T-helper 2 cell treated with Interferon-gamma antibody and Interleukin-4, amounts not matched to agents 100 ng/mL and 5 ng/mL, for 36 hours (primary cell): Measurements from ENCODE around the gene SNX25. TPM values are rescaled to one million over a fixed set of nuclear protein-coding genes. Genes with fewer than 3 reads are reported as not detected.

ENCODE experiments used
- intact Hi-C: fragments of 100-400 bp; cut with micrococcal nuclease; formaldehyde crosslinking; loops from one replicate; pipeline ENCODE4 v1.15.1; 2023
- total RNA-seq: library from RNA; stranded (reverse); gene quantifications from 2 replicates; pipeline ENCODE4 v1.2.3, GENCODE V29; 2022

Gene SNX25
- total RNA-seq, 1 donor from 2014 or later = 13.3 TPM

DNA sequence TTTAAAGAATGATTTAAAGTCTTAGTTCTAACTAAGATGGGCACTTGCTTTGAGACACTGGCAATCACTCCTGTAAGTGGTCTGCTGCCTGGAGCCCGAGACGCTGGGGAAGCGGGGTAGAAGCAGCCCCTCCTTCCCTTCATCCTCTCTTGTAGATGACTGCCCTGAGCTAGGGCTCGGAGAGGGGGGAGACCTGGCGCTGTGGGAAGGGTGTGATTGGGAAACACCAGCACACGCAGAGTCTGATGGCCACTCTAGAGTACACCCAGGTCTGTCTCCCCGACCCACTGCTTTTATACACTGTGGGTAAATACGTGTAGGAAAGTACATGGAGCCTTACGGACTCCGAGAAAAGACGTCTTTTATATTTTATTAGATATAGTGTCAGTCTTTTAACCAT is 162.3 kb downstream of the SNX25 start:
- intact Hi-C loops = no loop called here

DNA sequence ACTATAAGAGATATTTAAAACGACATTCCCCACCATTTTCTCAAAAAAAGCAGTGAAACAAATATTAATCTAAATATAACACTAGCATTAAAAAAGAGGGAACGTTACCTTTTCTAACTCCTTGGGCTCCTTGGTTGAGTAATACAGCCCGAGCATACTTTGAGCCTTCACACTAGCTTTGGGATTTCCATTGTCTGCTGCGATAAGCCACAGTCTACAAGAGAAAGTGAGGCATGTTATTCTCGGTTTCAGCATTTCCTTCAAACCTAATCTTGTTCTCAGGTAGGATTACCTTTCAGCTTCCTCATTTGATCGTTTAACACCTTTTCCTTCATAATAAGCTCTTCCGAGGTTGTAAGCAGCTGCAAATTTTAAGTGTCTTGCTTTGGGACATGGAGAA is 164.6 kb downstream of the SNX25 start:
- intact Hi-C loops = no loop called here

DNA sequence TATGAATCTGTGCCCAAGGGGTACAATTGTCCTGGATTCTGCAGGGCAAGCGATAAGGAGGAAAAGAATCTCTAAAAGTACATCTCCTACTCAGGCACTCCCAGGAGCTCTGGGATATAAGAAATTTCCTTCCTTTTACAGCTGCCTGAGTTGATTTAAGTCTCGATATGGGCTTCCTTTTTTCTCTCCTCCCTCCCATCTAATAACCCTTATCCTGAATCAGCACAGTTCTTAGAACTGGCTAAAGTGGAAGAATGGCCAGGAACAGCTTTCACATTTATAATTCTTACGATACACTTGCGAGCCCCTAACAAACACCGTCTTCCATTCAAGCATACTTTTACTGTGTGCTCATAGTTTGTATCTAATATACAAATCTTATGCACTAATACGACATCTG is 165.2 kb downstream of the SNX25 start:
- intact Hi-C loops = no loop called here

DNA sequence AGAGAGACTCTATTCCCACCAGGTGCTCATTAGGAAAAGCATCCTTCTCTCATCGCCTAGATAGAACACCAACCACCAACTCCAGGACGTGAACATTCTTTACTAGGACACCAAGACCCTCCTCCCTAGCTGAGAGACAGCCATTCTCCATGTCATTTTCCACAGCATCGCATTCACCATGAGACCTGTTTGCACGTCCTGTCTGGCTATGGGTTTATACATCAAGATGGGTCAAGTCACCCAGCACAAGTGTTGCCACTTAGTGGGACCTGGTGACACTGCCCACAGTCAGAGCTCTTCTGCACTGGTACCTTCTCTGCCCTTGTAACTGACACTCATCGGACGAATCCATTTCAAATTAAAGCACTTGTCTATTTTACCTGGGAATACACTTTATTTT is 168.9 kb downstream of the SNX25 start:
- intact Hi-C loops = no loop called here

- intact Hi-C loops = no loop called here
Measured at GRCh38 chr4:185379326-185380295, 170.2 kb downstream of the SNX25 start.

DNA sequence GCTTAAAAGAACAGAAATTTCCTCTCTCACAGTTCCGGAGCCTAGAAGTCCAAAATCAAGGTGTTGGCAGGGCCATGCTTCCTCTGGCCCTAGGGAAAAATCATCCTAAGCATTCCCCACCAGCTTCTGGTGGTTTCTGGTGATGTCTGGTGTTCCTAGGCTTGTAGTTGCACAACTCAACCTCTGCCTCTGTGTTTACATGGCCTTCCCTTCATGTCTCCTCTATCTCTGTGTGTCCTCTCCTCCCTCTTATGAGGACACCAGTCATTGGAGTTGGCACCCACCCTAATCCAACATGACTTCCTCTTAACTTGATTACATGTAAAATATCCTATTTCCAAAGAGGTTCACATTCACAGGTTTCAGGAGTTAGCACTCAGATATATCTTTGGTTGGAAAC is 170.9 kb downstream of the SNX25 start:
- intact Hi-C loops = no loop called here

GRCh38 chr4:185381288-185382196 is 172.1 kb downstream of the SNX25 start:
- intact Hi-C loops = no loop called here

- intact Hi-C loops = no loop called here
Measured at GRCh38 chr4:185382754-185383153, 173.4 kb downstream of the SNX25 start.

- intact Hi-C loops = no loop called here
Measured at GRCh38 chr4:185383451-185383850, 174.1 kb downstream of the SNX25 start.

DNA sequence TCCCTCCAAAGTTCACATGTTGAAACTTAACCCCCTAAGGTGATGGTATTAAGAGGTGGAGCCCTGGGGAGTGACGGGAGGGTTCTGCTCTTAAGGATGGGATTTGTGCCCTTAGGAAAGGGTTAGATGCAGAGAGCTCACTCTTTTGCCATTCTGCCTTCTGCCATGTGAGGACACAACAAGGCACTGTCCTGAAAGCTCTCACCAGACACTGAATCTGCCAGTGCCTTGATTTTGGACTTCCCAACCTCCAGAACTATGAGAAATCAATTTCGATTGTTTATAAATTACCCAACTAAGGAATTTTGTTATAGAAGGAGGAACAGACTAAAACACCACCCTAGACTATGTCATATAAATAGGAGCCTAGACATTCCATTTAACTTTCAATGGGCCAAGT is 174.7 kb downstream of the SNX25 start:
- intact Hi-C loops = loop anchor here (1.0 kb wide), 1 partner anchor 11 kb away; the partner anchor contains the start of gene LRP2BP

GRCh38 chr4:185384930-185385331 is 175.5 kb downstream of the SNX25 start:
- intact Hi-C loops = loop anchor here (1.0 kb wide), 1 partner anchor 10 kb away; the partner anchor contains the start of gene LRP2BP

DNA sequence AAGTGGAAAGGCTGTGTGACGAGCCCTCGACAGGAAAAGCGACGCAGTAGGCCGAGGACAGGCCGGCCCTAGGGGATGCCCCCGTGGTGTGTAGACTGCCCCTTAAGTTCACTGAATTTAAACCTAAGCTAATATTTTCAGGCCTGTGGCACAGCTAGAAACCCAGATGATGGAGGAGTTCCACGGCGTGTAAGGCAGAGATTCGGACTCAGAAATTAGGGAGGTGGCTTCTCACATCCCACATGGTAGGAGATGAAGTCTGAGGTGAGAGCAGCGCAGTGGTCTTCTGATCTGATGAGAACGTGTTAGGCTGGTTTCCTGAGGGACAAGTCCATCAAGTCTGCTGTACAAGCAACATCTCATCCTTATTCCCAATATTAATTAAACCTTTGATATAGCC is 178.6 kb downstream of the SNX25 start:
- intact Hi-C loops = no loop called here

GRCh38 chr4:185390941-185391340 is 181.5 kb downstream of the SNX25 start:
- intact Hi-C loops = loop anchor here (1.0 kb wide), 1 partner anchor 182 kb away; the partner anchor contains the start of gene SNX25

GRCh38 chr4:185392156-185392555 is 182.8 kb downstream of the SNX25 start:
- intact Hi-C loops = no loop called here

DNA sequence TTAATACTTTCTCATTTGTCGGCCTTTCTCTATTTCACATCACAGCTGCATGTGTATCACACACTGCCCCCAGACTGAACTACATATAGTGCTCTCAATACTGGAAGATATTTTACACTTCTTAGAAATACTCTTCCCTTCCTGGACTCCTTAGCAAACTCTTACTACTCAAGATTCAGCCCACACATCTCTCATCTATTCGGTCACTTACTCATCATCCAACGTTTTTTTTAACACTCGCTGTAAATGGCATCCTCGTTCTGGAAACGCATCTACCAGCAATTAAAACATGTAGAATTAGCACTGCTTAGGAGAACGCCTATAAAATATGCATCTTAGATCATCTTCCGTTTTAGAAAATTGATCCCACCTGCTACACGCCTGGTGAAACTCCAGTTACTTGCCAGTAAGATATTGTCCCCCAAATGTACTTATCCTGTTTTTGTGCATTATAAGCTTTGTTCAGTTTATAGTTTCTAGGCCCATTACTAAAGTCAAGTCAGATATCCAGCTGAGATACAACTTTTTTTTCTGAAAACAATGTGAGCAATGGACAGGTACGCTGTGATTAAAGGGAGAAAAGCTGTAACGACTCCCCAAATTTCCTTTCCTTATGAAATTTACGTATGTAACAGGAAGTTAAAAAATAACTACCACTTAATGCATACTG is 185.3 kb downstream of the SNX25 start:
- intact Hi-C loops = loop anchor here (1.0 to 5.0 kb wide), 4 partner anchors 10 to 567 kb away; partner anchors contain the start of genes ACSL1 and SNX25

GRCh38 chr4:185395238-185395955 is 186.0 kb downstream of the SNX25 start, which contains the start of gene LRP2BP:
LRP2BP (minus strand) TSS chr4:185395924; CDS start chr4:185378186, 17,738 bp downstream.
- intact Hi-C loops = loop anchor here (1.0 to 5.0 kb wide), 4 partner anchors 11 to 568 kb away; partner anchors contain the start of genes ACSL1 and SNX25

DNA sequence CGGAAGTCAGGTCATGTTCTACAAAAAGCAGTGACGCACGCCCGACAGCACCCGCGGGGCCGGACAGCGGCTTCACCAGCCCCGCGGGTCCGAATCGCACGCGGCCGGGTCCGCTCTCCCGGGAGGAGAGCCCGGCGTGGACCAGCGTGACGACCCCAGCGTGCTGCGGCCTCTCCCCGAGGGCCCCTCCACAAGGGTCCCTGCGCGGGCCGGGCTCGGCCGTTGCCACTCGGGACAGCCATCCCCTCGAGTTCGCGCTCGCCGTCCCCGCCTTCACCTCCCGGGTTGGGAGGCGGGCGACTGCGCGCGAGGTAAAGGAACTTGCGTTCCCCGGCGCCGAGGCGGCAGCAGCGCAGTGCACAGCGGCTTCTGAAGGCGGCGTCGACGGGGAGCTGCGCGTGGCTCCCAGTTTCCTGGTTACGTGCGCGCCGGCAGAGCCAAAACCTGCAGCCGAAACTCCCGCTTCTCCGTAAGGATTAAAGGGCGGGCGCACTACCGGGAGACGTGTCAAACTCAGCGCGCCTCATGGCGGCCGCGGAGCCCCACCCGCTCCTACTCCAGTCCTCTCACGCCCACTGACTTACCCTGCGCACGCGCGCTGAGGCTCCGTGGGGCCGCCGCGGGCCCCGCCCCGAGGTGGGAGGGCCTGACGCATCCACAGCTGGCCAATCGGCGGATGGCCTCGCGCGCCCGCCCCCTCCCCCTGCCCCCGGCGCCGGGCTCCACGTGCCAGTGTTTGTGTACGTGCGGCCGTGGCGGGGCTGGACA is 186.7 kb downstream of the SNX25 start:
- intact Hi-C loops = loop anchor here (1.0 to 5.0 kb wide), 11 partner anchors 12 to 1737 kb away; partner anchors contain the start of genes ACSL1, CASP3, CCDC110 and CYP4V2

- intact Hi-C loops = loop anchor here (1.0 to 5.0 kb wide), 8 partner anchors 28 to 1738 kb away; partner anchors contain the start of genes ACSL1, CASP3, CCDC110 and CYP4V2
Measured at GRCh38 chr4:185396724-185397385, 187.5 kb downstream of the SNX25 start, which contains the start of gene ANKRD37. ANKRD37 (plus strand) TSS chr4:185396841; CDS start chr4:185396924, 83 bp downstream.
